Smooth muscle cell (in vitro differentiated cells): Measurements from ENCODE around the gene MDFIC2. TPM values are rescaled to one million over a fixed set of nuclear protein-coding genes. Genes with fewer than 3 reads are reported as not detected.

Experiments used
- DNase-seq: peaks from one replicate; lab custom pipeline; 2025; ENCODE audit not compliant: unreplicated experiment; lab: John Stamatoyannopoulos, UW
- H2AFZ ChIP-seq: fragments of 200-600 bp; sonication (generic); 2 replicates; pipeline ENCODE4 v1.6.0; 2016; ENCODE audit warnings: antibody characterized with exemption, low read depth, mild to moderate bottlenecking
- H3F3A ChIP-seq: fragments of 200-600 bp; sonication (generic); 2 replicates; pipeline ENCODE4 v1.6.0; 2017; ENCODE audit warnings: antibody characterized with exemption, low read depth
- H3K27ac ChIP-seq: fragments of 200-600 bp; sonication (generic); 2 replicates; pipeline ENCODE4 v1.5.1; 2016; ENCODE audit warnings: low read depth, mild to moderate bottlenecking
- H3K27me3 ChIP-seq: fragments of 200-600 bp; sonication (generic); 2 replicates; pipeline ENCODE4 v1.6.1; 2016; ENCODE audit warnings: low read depth, mild to moderate bottlenecking
- H3K36me3 ChIP-seq: fragments of 200-600 bp; sonication (generic); 2 replicates; pipeline ENCODE4 v1.5.1; 2016; ENCODE audit warnings: low read depth
- H3K4me1 ChIP-seq: fragments of 200-600 bp; sonication (generic); 2 replicates; pipeline ENCODE4 v1.5.1; 2016; ENCODE audit warnings: low read depth
- H3K4me2 ChIP-seq: fragments of 200-600 bp; sonication (generic); 2 replicates; pipeline ENCODE4 v1.6.0; 2016; ENCODE audit warnings: mild to moderate bottlenecking
- H3K4me3 ChIP-seq: fragments of 200-600 bp; sonication (generic); 2 replicates; pipeline ENCODE4 v1.5.1; 2016; ENCODE audit warnings: mild to moderate bottlenecking
- H3K79me2 ChIP-seq: fragments of 200-600 bp; sonication (generic); 2 replicates; pipeline ENCODE4 v1.6.0; 2016; ENCODE audit warnings: low read depth, mild to moderate bottlenecking
- H3K9ac ChIP-seq: fragments of 200-600 bp; sonication (generic); 2 replicates; pipeline ENCODE4 v1.6.0; 2016; ENCODE audit warnings: low read depth
- H3K9me3 ChIP-seq: fragments of 200-600 bp; sonication (generic); replicated peaks from 2 replicates; pipeline ENCODE4 v1.5.1; 2016; ENCODE audit warnings: low read depth
- H4K20me1 ChIP-seq: fragments of 200-600 bp; sonication (generic); 2 replicates; pipeline ENCODE4 v1.6.0; 2016; ENCODE audit warnings: low read depth
- WGBS: methylation state at CpG from one replicate; pipeline ENCODE4 v1.1.7; 2016; ENCODE audit warnings: low lambda C conversion rate; 5-methylcytosine and 5-hydroxymethylcytosine counted together
- polyA plus RNA-seq: library from polyadenylated mRNA; unstranded; fragments of >200 nt; fragmentation: Nextera tagmentation; extraction: Ambion mirVana; gene quantifications from 2 replicates; pipeline ENCODE4 v1.2.1, GENCODE V29; 2016
- total RNA-seq: library from RNA; depleted of rRNA; stranded (reverse); fragments of >200 nt; gene quantifications from 2 replicates; pipeline ENCODE4 v1.2.3, GENCODE V29; 2014
- TF ChIP-seq, protein P1 (sequence below): fragments of 200-600 bp; sonication (generic); IDR thresholded peaks from 2 replicates; pipeline ENCODE4 v1.5.1; 2017; ENCODE audit warnings: borderline replicate concordance, mild to moderate bottlenecking, antibody characterized with exemption; ENCODE audit not compliant: insufficient read depth, poor library complexity, severe bottlenecking

MDFIC2 gene
- not detected in 2 replicates for total RNA-seq
- not detected in 2 replicates for polyA plus RNA-seq

DNA sequence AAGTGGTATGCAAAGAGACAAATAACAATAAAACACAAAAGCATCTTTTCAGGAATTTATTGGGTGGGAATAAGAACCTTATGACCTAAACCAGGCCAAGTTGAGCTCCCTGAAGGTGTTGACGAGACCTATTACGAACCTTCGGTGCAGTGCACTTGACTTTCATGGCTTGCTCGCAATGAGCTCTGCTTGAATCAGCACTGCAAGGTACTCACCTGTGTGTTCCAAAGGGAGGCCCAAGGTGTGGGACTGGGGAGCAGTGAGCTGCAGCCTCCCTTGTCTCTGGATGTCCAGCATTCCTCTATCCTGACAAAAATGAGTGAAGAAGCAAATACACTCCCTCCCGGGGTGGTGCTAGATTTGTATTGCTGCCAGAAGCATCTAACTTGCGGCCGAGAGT, at the start of gene MDFIC2:
Gene MDFIC2, minus strand, starts transcription at position 303 of the 400 bp plus-strand sequence. CDS start 665 bp downstream, outside the sequence.
- DNase-seq = no peak
- H2AFZ ChIP-seq = no peak within 1 kb of the TSS
- H3K4me3 ChIP-seq = no peak within 1 kb of the TSS
- H3K9ac ChIP-seq = no peak within 1 kb of the TSS
- TF ChIP-seq, protein P1, sequence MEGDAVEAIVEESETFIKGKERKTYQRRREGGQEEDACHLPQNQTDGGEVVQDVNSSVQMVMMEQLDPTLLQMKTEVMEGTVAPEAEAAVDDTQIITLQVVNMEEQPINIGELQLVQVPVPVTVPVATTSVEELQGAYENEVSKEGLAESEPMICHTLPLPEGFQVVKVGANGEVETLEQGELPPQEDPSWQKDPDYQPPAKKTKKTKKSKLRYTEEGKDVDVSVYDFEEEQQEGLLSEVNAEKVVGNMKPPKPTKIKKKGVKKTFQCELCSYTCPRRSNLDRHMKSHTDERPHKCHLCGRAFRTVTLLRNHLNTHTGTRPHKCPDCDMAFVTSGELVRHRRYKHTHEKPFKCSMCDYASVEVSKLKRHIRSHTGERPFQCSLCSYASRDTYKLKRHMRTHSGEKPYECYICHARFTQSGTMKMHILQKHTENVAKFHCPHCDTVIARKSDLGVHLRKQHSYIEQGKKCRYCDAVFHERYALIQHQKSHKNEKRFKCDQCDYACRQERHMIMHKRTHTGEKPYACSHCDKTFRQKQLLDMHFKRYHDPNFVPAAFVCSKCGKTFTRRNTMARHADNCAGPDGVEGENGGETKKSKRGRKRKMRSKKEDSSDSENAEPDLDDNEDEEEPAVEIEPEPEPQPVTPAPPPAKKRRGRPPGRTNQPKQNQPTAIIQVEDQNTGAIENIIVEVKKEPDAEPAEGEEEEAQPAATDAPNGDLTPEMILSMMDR = no peak
- no peaks in the 10 kb centered on the region for H3K27me3 ChIP-seq
- H4K20me1 ChIP-seq = no peaks in the 10 kb centered on the region
- no peak within 1 kb of the TSS for H3K4me2 ChIP-seq
- H3F3A ChIP-seq = no peaks in the 10 kb centered on the region
- WGBS = 78% methylated on average over 7 of the region's 7 CpGs
- H3K4me1 ChIP-seq = no peaks in the 10 kb centered on the region
- no peak within 1 kb of the TSS for H3K27ac ChIP-seq
- no peaks in the 10 kb centered on the region for H3K9me3 ChIP-seq
- H3K79me2 ChIP-seq = no peaks in the 10 kb centered on the region
- no peaks in the 10 kb centered on the region for H3K36me3 ChIP-seq

DNA sequence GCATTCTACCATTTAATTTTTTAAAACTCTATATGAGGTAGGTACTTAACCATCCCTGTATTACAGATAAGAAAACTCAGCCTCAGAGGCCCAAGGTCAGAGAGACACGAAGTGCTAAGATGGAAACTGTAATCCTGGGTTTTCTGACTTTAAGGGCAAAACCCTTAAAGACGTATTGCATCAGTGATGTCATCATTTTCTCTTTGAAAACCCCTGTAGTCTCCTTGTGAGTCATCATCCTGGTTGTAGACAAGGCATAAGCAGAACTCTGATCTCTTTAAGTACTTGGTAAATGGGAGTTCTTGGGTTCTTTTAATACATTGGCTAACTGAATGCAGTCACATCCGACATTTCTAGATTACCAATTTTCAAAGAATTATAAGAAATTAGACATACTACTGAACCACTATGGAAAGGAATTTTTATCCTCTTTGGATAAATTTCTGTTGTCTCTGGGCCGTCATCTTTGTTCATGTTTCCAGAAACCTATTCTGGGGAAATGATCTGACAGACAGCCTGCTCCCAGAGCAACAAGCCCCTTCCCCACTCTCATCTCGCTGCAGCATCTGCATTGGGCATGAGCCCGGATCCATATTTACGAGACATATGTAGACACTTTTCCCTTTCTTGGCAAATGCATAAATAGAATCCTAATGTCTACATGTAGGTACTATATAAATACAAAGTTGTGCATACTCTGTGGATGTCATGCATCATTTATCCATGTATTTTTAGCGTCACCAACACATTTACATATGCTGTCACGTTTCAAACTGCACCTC, 48.7 kb upstream of the MDFIC2 start:
- Histone ChIP-seq H3K36me3 (no peaks in the 10 kb centered on the region), H4K20me1 (no peaks in the 10 kb centered on the region), H3K9ac (no peak overlapping the region), H3K79me2 (no peaks in the 10 kb centered on the region), H3K9me3 (peaks cover 5% of the 10 kb centered on the region), H3K27ac (peak overlapping the region; percentile 40), H3K4me2 (peak overlapping the region; percentile 35), H2AFZ (no peak overlapping the region), H3K4me3 (no peak overlapping the region), H3F3A (no peaks in the 10 kb centered on the region), H3K4me1 (no peaks in the 10 kb centered on the region), H3K27me3 (no peaks in the 10 kb centered on the region)
- WGBS = 60% methylated on average over 9 of the region's 9 CpGs
- TF ChIP-seq, protein P1 = no peak
- DNase-seq = no peak

DNA sequence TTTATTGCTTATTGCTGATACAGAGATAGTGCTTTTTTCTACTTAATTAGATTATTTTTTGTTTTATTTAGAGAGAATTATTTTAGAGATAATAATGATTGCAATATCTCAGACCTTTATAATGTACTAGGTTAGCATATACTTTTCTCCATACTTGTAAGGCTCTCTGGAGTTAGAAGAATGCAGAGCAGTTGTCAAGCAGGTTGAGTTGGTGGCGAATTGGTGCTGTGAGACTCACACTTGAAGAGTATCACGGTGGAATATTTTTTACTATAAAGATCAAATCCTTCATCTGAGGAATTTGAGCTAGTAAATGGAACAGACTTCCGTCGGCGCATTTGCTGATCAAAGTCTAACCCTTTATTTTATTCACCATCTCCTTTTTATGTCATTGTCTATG, 47.3 kb upstream of the MDFIC2 start:
- no peaks in the 10 kb centered on the region for H3K4me1 ChIP-seq
- no peaks in the 10 kb centered on the region for H4K20me1 ChIP-seq
- no peaks in the 10 kb centered on the region for H3K27me3 ChIP-seq
- no peak overlapping the region for H3K27ac ChIP-seq
- no peak overlapping the region for H3K4me3 ChIP-seq
- H3K4me2 ChIP-seq = no peak overlapping the region
- H3K9ac ChIP-seq = no peak overlapping the region
- no peak overlapping the region for H2AFZ ChIP-seq
- no peaks in the 10 kb centered on the region for H3K36me3 ChIP-seq
- TF ChIP-seq, protein P1 = no peak
- H3F3A ChIP-seq = no peaks in the 10 kb centered on the region
- WGBS = 88% methylated on average over 5 of the region's 5 CpGs
- DNase-seq = no peak
- peaks cover 4% of the 10 kb centered on the region for H3K9me3 ChIP-seq
- no peaks in the 10 kb centered on the region for H3K79me2 ChIP-seq
